Smooth muscle cell (in vitro differentiated cells): ENCODE measurements around the gene LPO. TPM values are rescaled to one million over a fixed set of nuclear protein-coding genes. Genes with fewer than 3 reads are reported as not detected.

Experiments used
- DNase-seq: peaks from one replicate; lab custom pipeline; 2025; ENCODE audit not compliant: unreplicated experiment; lab: John Stamatoyannopoulos, UW
- H2AFZ ChIP-seq: fragments of 200-600 bp; sonication (generic); 2 replicates; pipeline ENCODE4 v1.6.0; 2016; ENCODE audit warnings: antibody characterized with exemption, low read depth, mild to moderate bottlenecking
- H3F3A ChIP-seq: fragments of 200-600 bp; sonication (generic); 2 replicates; pipeline ENCODE4 v1.6.0; 2017; ENCODE audit warnings: antibody characterized with exemption, low read depth
- H3K27ac ChIP-seq: fragments of 200-600 bp; sonication (generic); 2 replicates; pipeline ENCODE4 v1.5.1; 2016; ENCODE audit warnings: low read depth, mild to moderate bottlenecking
- H3K27me3 ChIP-seq: fragments of 200-600 bp; sonication (generic); 2 replicates; pipeline ENCODE4 v1.6.1; 2016; ENCODE audit warnings: low read depth, mild to moderate bottlenecking
- H3K36me3 ChIP-seq: fragments of 200-600 bp; sonication (generic); 2 replicates; pipeline ENCODE4 v1.5.1; 2016; ENCODE audit warnings: low read depth
- H3K4me1 ChIP-seq: fragments of 200-600 bp; sonication (generic); 2 replicates; pipeline ENCODE4 v1.5.1; 2016; ENCODE audit warnings: low read depth
- H3K4me2 ChIP-seq: fragments of 200-600 bp; sonication (generic); 2 replicates; pipeline ENCODE4 v1.6.0; 2016; ENCODE audit warnings: mild to moderate bottlenecking
- H3K4me3 ChIP-seq: fragments of 200-600 bp; sonication (generic); 2 replicates; pipeline ENCODE4 v1.5.1; 2016; ENCODE audit warnings: mild to moderate bottlenecking
- H3K79me2 ChIP-seq: fragments of 200-600 bp; sonication (generic); 2 replicates; pipeline ENCODE4 v1.6.0; 2016; ENCODE audit warnings: low read depth, mild to moderate bottlenecking
- H3K9ac ChIP-seq: fragments of 200-600 bp; sonication (generic); 2 replicates; pipeline ENCODE4 v1.6.0; 2016; ENCODE audit warnings: low read depth
- H3K9me3 ChIP-seq: fragments of 200-600 bp; sonication (generic); replicated peaks from 2 replicates; pipeline ENCODE4 v1.5.1; 2016; ENCODE audit warnings: low read depth
- H4K20me1 ChIP-seq: fragments of 200-600 bp; sonication (generic); 2 replicates; pipeline ENCODE4 v1.6.0; 2016; ENCODE audit warnings: low read depth
- CTCF ChIP-seq: fragments of 200-600 bp; sonication (generic); IDR thresholded peaks from 2 replicates; pipeline ENCODE4 v1.5.1; 2017; ENCODE audit warnings: borderline replicate concordance, mild to moderate bottlenecking, antibody characterized with exemption; ENCODE audit not compliant: insufficient read depth, poor library complexity, severe bottlenecking
- WGBS: methylation state at CpG from one replicate; pipeline ENCODE4 v1.1.7; 2016; ENCODE audit warnings: low lambda C conversion rate; 5-methylcytosine and 5-hydroxymethylcytosine counted together
- polyA plus RNA-seq: library from polyadenylated mRNA; unstranded; fragments of >200 nt; fragmentation: Nextera tagmentation; extraction: Ambion mirVana; gene quantifications from 2 replicates; pipeline ENCODE4 v1.2.1, GENCODE V29; 2016
- total RNA-seq: library from RNA; depleted of rRNA; stranded (reverse); fragments of >200 nt; gene quantifications from 2 replicates; pipeline ENCODE4 v1.2.3, GENCODE V29; 2014

LPO gene
- total and polyA plus RNA-seq, 2 experiments from 2014 or later = 3.3 to 4.1 TPM

- WGBS = 76% methylated on average over 12 of the region's 12 CpGs
Measured at GRCh38 chr17:58283674-58284612, 45.6 kb downstream of the LPO start.

GRCh38 chr17:58284613-58285421 lies 46.4 kb downstream of the LPO start:
- Histone ChIP-seq H2AFZ (peak overlapping the region; percentile 81), H3K79me2 (no peaks in the 10 kb centered on the region)
- WGBS = 58% methylated on average over 6 of the region's 6 CpGs

More at GRCh38 chr17:58283674-58284612, 45.6 kb downstream of the LPO start:
- H3K27me3 ChIP-seq = no peaks in the 10 kb centered on the region
- no peaks in the 10 kb centered on the region for H4K20me1 ChIP-seq
- H3F3A ChIP-seq = no peaks in the 10 kb centered on the region
- H3K9ac ChIP-seq = no peak overlapping the region
- H3K79me2 ChIP-seq = no peaks in the 10 kb centered on the region
- H3K27ac ChIP-seq = no peak overlapping the region
- no peak for DNase-seq
- H3K9me3 ChIP-seq = no peaks in the 10 kb centered on the region
- peaks cover 3% of the 10 kb centered on the region for H3K4me1 ChIP-seq
- no peak overlapping the region for H3K4me2 ChIP-seq
- no peaks in the 10 kb centered on the region for H3K36me3 ChIP-seq
- TF ChIP-seq CTCF = no peak
- no peak overlapping the region for H2AFZ ChIP-seq
- no peak overlapping the region for H3K4me3 ChIP-seq

GRCh38 chr17:58285422-58285810 lies 47.0 kb downstream of the LPO start:
- no peak for TF ChIP-seq CTCF
- H3K79me2 ChIP-seq = no peaks in the 10 kb centered on the region
- WGBS = 94% methylated on average over 3 of the region's 3 CpGs
- no peak overlapping the region for H3K27ac ChIP-seq
- H3F3A ChIP-seq = no peaks in the 10 kb centered on the region
- H2AFZ ChIP-seq = peak overlapping the region; percentile 81
- H3K4me2 ChIP-seq = no peak overlapping the region
- no peak overlapping the region for H3K9ac ChIP-seq
- no peak overlapping the region for H3K4me3 ChIP-seq
- no peak for DNase-seq
- H3K36me3 ChIP-seq = no peaks in the 10 kb centered on the region
- H4K20me1 ChIP-seq = no peaks in the 10 kb centered on the region
- H3K27me3 ChIP-seq = no peaks in the 10 kb centered on the region
- H3K4me1 ChIP-seq = peaks cover 3% of the 10 kb centered on the region
- H3K9me3 ChIP-seq = no peaks in the 10 kb centered on the region

More at GRCh38 chr17:58284613-58285421, 46.4 kb downstream of the LPO start:
- Histone ChIP-seq H3K9ac (no peak overlapping the region), H3K9me3 (no peaks in the 10 kb centered on the region), H3K4me1 (peaks cover 3% of the 10 kb centered on the region), H3K4me3 (no peak overlapping the region), H4K20me1 (no peaks in the 10 kb centered on the region), H3K27ac (no peak overlapping the region), H3F3A (no peaks in the 10 kb centered on the region), H3K4me2 (peak overlapping the region; percentile 28), H3K36me3 (no peaks in the 10 kb centered on the region), H3K27me3 (no peaks in the 10 kb centered on the region)
- TF ChIP-seq CTCF = no peak
- DNase-seq = no peak
